Measurements from ENCODE around the gene AP2M1. TPM values are rescaled to one million over a fixed set of nuclear protein-coding genes. Genes with fewer than 3 reads are reported as not detected.

AP2M1 gene
- polyA plus RNA-seq, 1 experiment: 963 TPM

DNA sequence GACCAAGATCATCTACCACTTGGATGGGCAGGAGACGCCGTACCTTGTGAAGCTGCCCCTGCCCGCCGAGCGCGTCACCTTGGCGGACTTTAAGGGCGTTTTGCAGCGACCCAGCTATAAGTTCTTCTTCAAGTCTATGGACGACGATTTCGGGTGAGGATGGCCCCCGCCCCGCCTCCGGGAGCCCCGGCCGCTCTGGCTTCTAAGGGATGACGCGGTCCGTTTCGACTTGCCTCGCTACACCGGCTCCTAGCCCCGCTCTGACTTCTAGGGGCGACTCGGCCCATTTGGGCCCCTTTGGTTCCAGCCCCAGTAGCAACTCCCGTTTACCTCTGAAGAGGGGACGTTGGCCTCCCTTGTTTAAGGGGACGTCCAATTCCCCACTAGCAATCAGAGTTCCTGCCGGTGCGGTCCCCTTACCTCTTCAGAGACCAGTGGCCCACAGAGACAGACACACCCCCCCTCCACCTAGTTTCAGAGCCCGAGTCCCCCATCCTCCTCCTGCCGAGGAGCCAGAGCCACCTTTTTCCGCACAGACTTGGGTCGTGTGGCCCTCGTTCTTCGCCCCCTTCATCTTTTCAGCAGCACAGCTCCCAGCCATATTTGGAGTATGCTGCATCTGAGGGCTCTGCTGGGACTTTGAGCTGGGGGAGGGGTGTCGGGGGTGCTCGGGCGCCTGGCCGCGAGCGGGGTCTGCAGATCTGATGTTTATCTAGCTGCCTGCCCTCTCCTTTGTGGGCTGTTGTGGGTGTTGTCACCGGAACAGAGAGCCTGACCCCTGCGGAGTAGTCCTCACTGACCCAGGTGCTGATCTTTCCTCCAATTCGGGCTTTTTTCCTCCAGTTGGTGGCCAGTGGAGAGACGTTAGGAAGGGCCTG, 18.8 kb upstream of the AP2M1 start:
- no peak for DNase-seq (ENCODE audit: low read depth, low spot score)
- ChIA-PET POLR2A (interaction anchor here (0.6 to 2.1 kb wide), 9 partner anchors 10 to 296 kb away, joined by 3 to 17 read pairs (median 5); partner anchors contain the start of genes ABCF3 and AP2M1), CTCF (interaction anchor here (0.7 to 0.9 kb wide), 2 partner anchors 21 to 94 kb away, joined by 3 to 6 read pairs; partner anchors contain the start of gene EIF2B5)
- Histone ChIP-seq H3K9me3 (ENCODE audit: control insufficient read depth, insufficient read depth, low read length) (no peaks in the 10 kb centered on the region; the same call in 1 of the 2 replicates), H3K27ac (ENCODE audit: low read depth, low read length) (peak overlapping the region; percentile 65), H3K4me3 (ENCODE audit: low read depth, low read length) (peak overlapping the region; percentile 97), H3K27me3 (ENCODE audit: control insufficient read depth, insufficient read depth, low read length) (no peaks in the 10 kb centered on the region)
- TF ChIP-seq, protein P1, sequence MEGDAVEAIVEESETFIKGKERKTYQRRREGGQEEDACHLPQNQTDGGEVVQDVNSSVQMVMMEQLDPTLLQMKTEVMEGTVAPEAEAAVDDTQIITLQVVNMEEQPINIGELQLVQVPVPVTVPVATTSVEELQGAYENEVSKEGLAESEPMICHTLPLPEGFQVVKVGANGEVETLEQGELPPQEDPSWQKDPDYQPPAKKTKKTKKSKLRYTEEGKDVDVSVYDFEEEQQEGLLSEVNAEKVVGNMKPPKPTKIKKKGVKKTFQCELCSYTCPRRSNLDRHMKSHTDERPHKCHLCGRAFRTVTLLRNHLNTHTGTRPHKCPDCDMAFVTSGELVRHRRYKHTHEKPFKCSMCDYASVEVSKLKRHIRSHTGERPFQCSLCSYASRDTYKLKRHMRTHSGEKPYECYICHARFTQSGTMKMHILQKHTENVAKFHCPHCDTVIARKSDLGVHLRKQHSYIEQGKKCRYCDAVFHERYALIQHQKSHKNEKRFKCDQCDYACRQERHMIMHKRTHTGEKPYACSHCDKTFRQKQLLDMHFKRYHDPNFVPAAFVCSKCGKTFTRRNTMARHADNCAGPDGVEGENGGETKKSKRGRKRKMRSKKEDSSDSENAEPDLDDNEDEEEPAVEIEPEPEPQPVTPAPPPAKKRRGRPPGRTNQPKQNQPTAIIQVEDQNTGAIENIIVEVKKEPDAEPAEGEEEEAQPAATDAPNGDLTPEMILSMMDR (IDR thresholded peaks at IDR 0.05; ENCODE audit: low read depth, low read length): no peak

DNA sequence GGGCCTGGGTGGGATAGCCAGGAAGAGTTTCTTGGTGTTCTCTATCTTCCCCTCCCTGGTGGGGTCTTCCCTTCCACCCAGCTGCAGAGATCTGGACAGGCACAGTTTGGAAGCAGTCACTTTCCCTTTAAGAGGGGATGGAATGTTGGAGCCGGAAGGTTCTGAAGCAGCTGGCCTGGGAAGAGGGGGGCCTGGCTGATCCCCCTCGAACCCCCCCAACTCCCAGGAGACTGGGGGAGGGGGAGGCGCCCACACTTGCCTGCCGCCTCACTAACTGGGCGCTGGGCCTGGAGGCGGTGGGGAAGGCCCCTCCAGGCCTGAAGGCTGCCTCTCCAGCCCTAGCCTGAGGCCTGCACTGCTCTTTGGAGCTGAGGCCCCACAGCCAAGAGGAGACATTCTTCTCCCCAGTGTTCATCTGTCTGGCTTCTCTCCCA, 18.1 kb upstream of the AP2M1 start:
- Histone ChIP-seq H3K27me3 (ENCODE audit: control insufficient read depth, insufficient read depth, low read length) (no peaks in the 10 kb centered on the region), H3K9me3 (ENCODE audit: control insufficient read depth, insufficient read depth, low read length) (no peaks in the 10 kb centered on the region; the same call in 1 of the 2 replicates), H3K27ac (ENCODE audit: low read depth, low read length) (peak overlapping the region; percentile 65), H3K4me3 (ENCODE audit: low read depth, low read length) (peak overlapping the region; percentile 97)
- TF ChIP-seq, protein P1 (IDR thresholded peaks at IDR 0.05; ENCODE audit: low read depth, low read length): no peak
- ChIA-PET CTCF (no interaction called here), POLR2A (interaction anchor here (0.7 to 2.1 kb wide), 10 partner anchors 9 to 30 kb away, joined by 3 to 17 read pairs (median 5); partner anchors contain the start of genes ABCF3, AP2M1 and EIF2B5)
- DNase-seq (ENCODE audit: low read depth, low spot score): no peak

DNA sequence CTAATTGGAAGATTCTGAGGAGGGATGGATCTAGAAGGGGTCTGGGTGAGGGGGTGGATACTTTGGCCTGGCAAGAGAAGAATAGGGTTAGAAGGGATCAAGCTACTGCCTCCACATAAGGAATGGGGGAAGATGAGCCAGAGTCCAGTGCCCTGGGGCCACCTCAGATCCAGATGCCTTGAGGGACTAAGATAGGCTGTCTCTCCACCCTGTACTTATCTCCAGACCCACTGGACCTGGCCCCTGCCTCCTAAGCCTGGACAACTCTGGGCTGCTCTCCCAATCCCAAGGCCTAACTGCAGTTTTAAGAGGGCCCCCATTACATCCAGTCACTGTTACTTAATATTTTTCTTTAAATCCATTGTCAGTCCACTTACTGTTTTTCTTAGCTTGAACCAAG, 17.4 kb upstream of the AP2M1 start:
- no peaks in the 10 kb centered on the region; the same call in 1 of the 2 replicates for H3K9me3 ChIP-seq (ENCODE audit: control insufficient read depth, insufficient read depth, low read length)
- H3K27ac ChIP-seq (ENCODE audit: low read depth, low read length): peak overlapping the region; percentile 65
- no peak for DNase-seq (ENCODE audit: low read depth, low spot score)
- ChIA-PET POLR2A (interaction anchor here (0.8 to 2.1 kb wide), 6 partner anchors 11 to 29 kb away, joined by 3 to 17 read pairs (median 5); partner anchors contain the start of genes ABCF3, AP2M1 and EIF2B5), CTCF (interaction anchor here (0.6 to 0.7 kb wide), 2 partner anchors 132 to 273 kb away, joined by 3 to 7 read pairs; no protein-coding TSS in a partner anchor)
- H3K27me3 ChIP-seq (ENCODE audit: control insufficient read depth, insufficient read depth, low read length): no peaks in the 10 kb centered on the region
- TF ChIP-seq, protein P1 (IDR thresholded peaks at IDR 0.05; ENCODE audit: low read depth, low read length): no peak
- H3K4me3 ChIP-seq (ENCODE audit: low read depth, low read length): peak overlapping the region; percentile 97

DNA sequence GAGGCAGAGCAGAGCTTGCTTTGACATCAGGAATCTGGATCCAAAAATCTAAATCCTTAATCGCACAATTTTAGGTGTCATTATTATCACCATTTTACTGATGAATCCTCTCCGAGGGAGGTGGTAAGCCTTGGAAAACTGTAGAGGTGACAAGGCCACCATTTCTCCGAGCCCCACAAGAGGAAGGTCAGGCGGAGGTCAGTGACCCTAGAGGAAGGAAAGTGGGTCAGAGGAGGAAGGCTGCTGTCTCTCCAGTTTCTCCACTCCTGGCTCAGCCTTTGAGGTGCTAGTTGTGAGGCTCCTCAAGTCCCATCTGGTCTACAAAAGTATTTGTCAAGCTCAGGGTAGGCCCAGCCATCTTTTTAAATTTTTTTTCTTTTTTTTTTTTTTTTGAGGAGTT, 16.3 kb upstream of the AP2M1 start:
- TF ChIP-seq, protein P1 (IDR thresholded peaks at IDR 0.05; ENCODE audit: low read depth, low read length): no peak
- ChIA-PET POLR2A (interaction anchor here (0.6 to 0.7 kb wide), 3 partner anchors 10 to 25 kb away, joined by 3 to 4 read pairs (median 4); no protein-coding TSS in a partner anchor), CTCF (no interaction called here)
- no peak for DNase-seq (ENCODE audit: low read depth, low spot score)
- no peak overlapping the region for H3K4me3 ChIP-seq (ENCODE audit: low read depth, low read length)
- no peak overlapping the region for H3K27ac ChIP-seq (ENCODE audit: low read depth, low read length)
- no peaks in the 10 kb centered on the region; the same call in 1 of the 2 replicates for H3K9me3 ChIP-seq (ENCODE audit: control insufficient read depth, insufficient read depth, low read length)
- no peaks in the 10 kb centered on the region for H3K27me3 ChIP-seq (ENCODE audit: control insufficient read depth, insufficient read depth, low read length)

All from AG04450 (cell line).